GM18873 (cell line): Measurements from ENCODE around the gene ARHGAP22.
"Not testable (repeated sequence)": the region's sequence is repeated elsewhere in the genome, so short reads cannot be mapped to it uniquely, and the experiment has no call there.

Source experiments
- ATAC-seq: cut with Tn5 transposase; IDR thresholded peaks from one replicate; pipeline ENCODE4 v1.9.1; 2021; ENCODE audit warnings: mild to moderate bottlenecking, moderate library complexity, moderate number of reproducible peaks; ENCODE audit not compliant: unreplicated experiment, low FRiP score

The ARHGAP22 gene, protein sequence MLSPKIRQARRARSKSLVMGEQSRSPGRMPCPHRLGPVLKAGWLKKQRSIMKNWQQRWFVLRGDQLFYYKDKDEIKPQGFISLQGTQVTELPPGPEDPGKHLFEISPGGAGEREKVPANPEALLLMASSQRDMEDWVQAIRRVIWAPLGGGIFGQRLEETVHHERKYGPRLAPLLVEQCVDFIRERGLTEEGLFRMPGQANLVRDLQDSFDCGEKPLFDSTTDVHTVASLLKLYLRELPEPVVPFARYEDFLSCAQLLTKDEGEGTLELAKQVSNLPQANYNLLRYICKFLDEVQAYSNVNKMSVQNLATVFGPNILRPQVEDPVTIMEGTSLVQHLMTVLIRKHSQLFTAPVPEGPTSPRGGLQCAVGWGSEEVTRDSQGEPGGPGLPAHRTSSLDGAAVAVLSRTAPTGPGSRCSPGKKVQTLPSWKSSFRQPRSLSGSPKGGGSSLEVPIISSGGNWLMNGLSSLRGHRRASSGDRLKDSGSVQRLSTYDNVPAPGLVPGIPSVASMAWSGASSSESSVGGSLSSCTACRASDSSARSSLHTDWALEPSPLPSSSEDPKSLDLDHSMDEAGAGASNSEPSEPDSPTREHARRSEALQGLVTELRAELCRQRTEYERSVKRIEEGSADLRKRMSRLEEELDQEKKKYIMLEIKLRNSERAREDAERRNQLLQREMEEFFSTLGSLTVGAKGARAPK

DNA sequence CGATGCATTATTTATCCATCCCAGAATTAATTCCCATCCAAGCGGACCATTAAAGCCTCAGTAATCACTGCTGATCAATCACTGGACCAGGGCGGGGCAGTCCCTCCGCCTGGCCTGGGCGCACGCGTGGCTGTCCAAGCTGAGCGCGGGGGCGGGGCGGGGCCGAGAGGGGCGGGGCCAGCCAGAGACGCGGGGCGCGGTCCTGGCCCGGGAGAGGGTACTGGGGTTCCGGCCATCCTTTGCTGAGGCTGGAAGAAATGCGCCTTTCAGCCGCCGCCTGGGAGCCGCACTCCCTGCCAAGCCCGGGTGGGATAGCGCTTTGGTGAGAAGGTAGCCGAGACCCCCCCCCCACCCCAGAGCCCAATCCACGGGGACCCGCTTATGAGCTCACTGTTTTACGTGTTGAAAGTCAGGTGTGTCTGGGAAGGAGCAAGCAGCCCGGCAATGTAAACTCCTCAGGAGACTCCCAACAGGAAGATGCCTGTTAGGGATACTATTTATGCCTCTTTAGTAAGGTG, at the start of gene ARHGAP22:
ARHGAP22 (minus strand) TSS at position 83 of the 518 bp plus-strand sequence. CDS start 277 bp downstream, outside the sequence.
- no peak for ATAC-seq

DNA sequence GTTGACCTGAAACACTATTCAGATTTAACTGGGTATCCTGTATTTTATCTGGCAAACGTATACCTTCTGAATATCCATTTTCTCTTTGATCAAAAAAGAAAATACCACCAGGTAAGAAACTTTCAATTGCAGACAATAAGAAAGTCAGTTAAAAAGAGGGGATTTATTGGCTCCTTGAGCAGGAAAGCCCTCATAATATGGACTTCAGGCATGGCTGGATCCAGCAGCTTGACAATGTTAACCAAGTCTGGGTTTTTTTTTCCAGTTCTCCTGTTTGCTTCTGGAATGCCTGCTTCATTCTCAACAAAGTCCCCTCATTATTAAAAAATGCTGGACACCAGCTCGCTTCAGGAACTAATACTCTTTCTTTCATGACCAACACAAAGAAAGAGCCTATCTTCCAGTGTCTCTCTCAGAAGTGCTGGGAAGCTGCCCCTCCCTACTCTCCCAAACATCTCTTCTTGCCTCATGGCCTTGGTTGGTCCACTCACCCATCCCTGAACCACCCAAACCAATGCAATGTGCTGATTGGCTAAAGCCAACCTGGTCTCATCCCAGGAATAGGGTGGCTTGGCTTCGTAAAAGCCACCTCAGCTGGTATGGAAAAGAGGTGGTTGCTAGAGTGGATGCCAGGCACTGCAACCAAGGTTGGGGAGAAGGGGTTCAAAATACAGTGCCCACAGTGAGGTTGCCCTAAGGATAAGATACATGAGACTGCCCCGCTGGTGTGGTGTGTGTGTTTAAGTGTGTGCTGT, 49.2 kb upstream of the ARHGAP22 start:
- no peak for ATAC-seq

- no peak for ATAC-seq
These were observed 48.5 kb upstream of the ARHGAP22 start for GRCh38 chr10:48653347-48653746.

- ATAC-seq: no peak
These were observed 47.5 kb upstream of the ARHGAP22 start for GRCh38 chr10:48652344-48652743.

DNA sequence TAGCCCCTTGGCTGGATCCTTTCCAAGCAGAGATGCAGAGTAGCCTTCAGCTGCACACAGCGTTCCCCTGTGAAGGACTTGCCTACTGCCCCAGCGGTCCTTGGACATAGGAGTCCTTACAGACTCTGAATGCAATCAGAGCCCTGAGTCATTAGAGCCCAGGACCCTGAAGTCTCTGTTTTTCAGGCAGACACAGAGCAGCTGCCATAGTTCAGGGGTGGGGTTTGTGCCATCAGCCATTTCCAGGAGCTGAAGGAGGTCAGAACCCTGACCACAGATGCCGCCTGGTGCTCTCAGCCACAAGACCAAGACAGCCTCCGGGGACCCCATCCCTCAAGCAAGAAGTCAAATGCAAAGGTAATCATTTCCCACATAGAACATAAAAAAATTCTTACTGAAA, 47.0 kb upstream of the ARHGAP22 start:
- ATAC-seq: no peak

DNA sequence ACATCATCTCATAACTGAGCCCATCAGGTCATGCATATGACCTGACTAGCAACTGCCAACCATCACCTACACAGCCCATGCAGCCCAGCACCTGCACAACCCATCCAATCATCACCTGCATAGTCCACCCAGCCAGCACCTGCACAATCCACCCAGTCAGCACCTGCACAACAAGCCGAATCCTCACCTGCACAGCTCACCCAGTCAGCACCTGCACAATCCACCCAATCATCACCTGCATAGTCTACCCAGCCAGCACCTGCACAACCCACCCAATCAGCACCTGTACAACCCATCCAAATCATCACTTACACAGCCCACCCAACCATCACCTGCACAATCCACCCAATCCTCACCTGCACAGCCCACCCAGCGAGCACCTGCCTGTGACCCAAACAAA, 46.4 kb upstream of the ARHGAP22 start:
- ATAC-seq: no peak

- no peak for ATAC-seq
These were observed 44.6 kb upstream of the ARHGAP22 start for GRCh38 chr10:48649349-48649944.

DNA sequence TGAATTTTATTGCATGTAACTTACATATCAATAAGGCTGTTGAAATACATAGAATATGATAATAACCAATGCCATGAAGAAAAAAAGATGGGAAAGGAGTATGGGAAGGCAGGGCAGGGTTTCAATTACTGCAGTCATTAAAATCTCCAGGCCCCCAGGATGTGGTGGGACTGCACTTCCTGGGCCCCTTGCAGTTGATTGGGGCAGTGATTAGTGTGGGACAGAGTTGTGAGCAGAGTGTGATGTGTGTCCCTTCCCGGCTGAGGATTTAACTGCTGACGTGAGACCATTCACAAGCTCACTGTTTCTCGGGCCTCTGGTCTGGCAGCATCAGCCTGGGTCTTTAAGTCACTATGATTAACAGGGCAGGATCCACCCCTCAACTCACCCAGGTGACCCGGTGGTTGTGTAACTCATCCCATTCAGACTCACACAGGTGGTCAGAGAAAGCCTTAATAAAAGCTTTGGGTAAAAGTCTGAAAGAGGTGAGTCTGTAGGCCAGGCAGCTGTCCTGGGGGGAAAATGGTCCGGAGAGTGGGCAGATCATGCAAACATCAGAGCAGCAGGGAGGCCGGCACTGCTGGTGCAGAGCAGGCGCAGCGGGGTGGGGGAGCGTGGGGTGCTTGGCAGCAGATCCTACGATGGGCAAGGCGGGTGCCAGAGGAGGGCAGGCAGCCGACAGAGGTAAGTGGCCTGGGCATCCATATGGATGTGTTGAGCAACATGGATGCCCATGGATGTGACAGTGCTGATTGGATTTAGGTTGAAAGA, 43.5 kb upstream of the ARHGAP22 start:
- no peak for ATAC-seq

- ATAC-seq: not testable (repeated sequence)
These were observed 42.2 kb upstream of the ARHGAP22 start for GRCh38 chr10:48647073-48647472.

- ATAC-seq: no peak
These were observed 40.7 kb upstream of the ARHGAP22 start for GRCh38 chr10:48645600-48645999.

DNA sequence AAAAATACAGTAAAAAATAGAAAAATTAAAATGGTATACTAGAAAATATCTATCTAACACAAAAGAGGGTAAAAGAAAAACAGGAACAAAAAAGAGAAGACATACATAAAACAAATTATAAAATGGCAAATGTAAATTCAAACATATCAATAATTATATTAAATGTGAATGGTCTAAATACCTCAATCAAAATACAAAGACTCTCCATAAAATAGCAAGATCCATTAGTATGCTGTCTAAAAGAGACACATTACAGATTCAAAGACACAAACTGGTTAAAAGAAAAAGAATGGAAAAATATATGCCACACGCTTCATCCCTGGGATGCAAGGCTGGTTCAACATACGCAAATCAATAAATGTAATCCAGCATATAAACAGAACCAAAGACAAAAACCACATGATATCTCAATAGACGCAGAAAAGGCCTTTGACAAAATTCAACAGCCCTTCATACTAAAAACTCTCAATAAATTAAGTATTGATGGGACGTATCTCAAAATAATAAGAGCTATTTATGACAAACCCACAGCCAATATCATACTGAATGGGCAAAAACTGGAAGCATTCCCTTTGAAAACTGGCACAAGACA, 36.3 kb upstream of the ARHGAP22 start:
- not testable (repeated sequence) for ATAC-seq

DNA sequence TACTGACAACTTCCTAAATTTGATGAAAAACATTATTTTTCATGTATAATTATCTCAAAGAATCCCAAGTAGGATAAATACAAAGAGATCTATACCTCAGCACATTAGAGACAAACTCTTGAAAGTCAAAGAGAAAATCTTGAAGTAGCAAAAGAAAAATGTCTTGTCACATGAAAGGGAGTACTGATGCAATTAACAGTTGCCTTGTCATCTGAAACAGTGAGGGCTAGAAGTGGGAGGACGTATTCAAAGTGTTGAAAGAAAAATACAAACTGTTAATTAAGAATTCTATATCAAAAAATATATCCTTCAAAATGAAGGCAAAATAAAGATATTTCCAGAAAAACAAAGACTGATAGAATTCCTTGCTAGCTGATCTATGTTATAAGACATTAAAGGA, 35.5 kb upstream of the ARHGAP22 start:
- no peak for ATAC-seq

DNA sequence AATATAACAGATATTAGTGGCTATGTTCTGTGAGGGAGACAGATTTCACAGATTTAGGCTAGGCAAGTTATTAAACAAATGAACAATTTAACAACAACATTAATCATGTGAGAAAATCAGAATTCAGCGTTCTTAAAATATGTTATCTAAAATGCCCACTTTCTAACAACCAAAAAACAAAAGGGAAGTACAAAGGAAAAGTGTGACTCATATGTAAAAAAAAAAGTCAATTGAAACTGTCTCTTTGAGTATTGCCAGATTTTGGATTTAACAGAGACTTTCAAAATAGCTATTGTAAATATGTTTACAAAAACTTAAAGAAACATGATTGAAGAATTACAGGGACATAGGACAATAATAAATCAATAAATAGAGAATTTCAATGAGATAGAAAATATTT, 34.8 kb upstream of the ARHGAP22 start:
- ATAC-seq: no peak

DNA sequence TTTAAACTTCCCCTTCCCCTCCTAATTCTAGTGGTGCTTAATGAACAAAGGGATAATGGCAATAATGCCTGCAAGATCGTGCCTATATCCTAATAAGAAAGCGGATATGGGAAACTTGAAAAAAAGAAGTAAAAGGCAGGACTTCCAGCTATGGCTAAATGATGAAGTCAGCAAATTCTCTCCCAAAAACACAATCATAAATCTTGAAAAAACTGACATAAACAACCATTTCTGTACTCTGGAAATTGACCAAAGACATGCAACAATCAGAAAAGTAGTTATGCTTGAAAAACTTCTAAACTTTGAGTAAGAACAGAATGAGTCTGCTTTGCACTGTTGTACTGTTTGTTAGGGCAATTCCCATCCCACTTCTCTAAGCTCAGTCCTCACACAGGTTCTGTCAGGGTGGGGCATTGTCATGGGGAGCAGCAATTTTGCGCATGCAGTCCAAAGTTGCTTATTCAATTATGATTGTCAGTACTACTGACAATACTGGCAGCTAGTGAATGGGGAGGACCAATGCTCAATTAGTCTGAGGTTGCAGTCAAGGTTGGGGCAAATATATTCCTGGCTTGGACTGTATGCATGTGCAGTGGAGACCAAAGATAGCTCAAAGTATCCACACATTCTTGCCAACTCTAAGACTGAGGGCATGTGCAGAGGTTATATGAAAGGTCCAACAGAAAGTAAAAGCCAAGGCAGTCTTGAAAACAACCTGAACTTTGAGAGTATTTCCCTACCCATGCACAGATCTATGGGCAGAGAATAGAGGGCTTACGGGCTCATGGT, 34.1 kb upstream of the ARHGAP22 start:
- ATAC-seq: no peak

DNA sequence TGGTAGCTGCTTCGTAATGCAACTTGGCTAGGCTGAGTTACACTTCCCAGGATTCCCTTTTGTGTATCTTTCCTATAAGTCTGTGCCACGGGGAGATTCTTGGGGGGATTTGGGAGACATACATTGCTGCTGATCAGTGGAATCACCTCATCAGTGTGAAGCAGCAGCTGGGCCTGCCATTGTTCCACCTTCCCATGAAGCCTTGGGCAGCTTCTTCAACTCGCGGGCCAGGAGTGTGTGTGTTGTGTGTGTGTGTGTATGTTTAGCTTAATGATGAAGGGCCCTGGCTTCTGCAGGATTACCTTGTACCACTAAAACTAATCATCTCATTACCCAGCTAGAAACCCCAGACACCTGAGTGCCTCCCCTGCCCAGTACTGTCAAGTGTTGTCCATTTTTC, 33.3 kb upstream of the ARHGAP22 start:
- no peak for ATAC-seq

GRCh38 chr10:48636901-48637300, 32.0 kb upstream of the ARHGAP22 start:
- no peak for ATAC-seq

GRCh38 chr10:48636231-48636630, 31.4 kb upstream of the ARHGAP22 start:
- no peak for ATAC-seq

- no peak for ATAC-seq
These were observed 30.2 kb upstream of the ARHGAP22 start for GRCh38 chr10:48634984-48635557.
